HUES64 (cell line): ENCODE data around the gene SBNO2. TPM values are rescaled to one million over a fixed set of nuclear protein-coding genes. Genes with fewer than 3 reads are reported as not detected.
A peak's percentile ranks its signal among the peaks of the same experiment; 100 is the strongest.

Experiments
- H3K27ac ChIP-seq: 2 replicates; pipeline ENCODE4 v1.7.0; 2013; ENCODE audit warnings: low read depth, low read length, inconsistent platforms
- H3K27me3 ChIP-seq: 2 replicates; pipeline ENCODE4 v1.6.1; 2013; ENCODE audit warnings: mild to moderate bottlenecking, low read length; ENCODE audit not compliant: insufficient read depth
- H3K36me3 ChIP-seq: 2 replicates; pipeline ENCODE4 v1.6.1; 2013; ENCODE audit warnings: mild to moderate bottlenecking, low read length; ENCODE audit not compliant: insufficient read depth
- H3K4me1 ChIP-seq: 2 replicates; pipeline ENCODE4 v1.6.1; 2013; ENCODE audit warnings: mild to moderate bottlenecking, low read length, moderate library complexity; ENCODE audit not compliant: insufficient read depth
- H3K4me3 ChIP-seq: 2 replicates; pipeline ENCODE4 v1.5.1; 2013; ENCODE audit warnings: mild to moderate bottlenecking, low read length, moderate library complexity
- H3K9ac ChIP-seq: 2 replicates; pipeline ENCODE4 v1.6.1; 2013; ENCODE audit warnings: mild to moderate bottlenecking, low read depth, low read length
- H3K9me3 ChIP-seq: 2 replicates; pipeline ENCODE4 v1.6.1; 2013; ENCODE audit warnings: low read depth, low read length; ENCODE audit not compliant: insufficient read depth
- WGBS: fragments of 150-250, 120-280 bp; methylation state at CpG from one replicate; pipeline ENCODE4 v1.1.7; 2013; ENCODE audit warnings: missing lambda C conversion rate; 5-methylcytosine and 5-hydroxymethylcytosine counted together
- polyA plus RNA-seq, 2 experiments: library from polyadenylated mRNA; stranded (reverse); fragments of 50-300 nt; gene quantifications; one replicate each; pipeline ENCODE4 v1.2.3, GENCODE V29; 2013

Gene SBNO2, protein sequence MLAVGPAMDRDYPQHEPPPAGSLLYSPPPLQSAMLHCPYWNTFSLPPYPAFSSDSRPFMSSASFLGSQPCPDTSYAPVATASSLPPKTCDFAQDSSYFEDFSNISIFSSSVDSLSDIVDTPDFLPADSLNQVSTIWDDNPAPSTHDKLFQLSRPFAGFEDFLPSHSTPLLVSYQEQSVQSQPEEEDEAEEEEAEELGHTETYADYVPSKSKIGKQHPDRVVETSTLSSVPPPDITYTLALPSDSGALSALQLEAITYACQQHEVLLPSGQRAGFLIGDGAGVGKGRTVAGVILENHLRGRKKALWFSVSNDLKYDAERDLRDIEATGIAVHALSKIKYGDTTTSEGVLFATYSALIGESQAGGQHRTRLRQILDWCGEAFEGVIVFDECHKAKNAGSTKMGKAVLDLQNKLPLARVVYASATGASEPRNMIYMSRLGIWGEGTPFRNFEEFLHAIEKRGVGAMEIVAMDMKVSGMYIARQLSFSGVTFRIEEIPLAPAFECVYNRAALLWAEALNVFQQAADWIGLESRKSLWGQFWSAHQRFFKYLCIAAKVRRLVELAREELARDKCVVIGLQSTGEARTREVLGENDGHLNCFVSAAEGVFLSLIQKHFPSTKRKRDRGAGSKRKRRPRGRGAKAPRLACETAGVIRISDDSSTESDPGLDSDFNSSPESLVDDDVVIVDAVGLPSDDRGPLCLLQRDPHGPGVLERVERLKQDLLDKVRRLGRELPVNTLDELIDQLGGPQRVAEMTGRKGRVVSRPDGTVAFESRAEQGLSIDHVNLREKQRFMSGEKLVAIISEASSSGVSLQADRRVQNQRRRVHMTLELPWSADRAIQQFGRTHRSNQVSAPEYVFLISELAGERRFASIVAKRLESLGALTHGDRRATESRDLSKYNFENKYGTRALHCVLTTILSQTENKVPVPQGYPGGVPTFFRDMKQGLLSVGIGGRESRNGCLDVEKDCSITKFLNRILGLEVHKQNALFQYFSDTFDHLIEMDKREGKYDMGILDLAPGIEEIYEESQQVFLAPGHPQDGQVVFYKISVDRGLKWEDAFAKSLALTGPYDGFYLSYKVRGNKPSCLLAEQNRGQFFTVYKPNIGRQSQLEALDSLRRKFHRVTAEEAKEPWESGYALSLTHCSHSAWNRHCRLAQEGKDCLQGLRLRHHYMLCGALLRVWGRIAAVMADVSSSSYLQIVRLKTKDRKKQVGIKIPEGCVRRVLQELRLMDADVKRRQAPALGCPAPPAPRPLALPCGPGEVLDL (N-terminal part only)
- polyA plus RNA-seq (2013, experiment 1 of 2): 14.5 TPM
- 14.1 TPM for polyA plus RNA-seq (2013, experiment 2 of 2)

DNA sequence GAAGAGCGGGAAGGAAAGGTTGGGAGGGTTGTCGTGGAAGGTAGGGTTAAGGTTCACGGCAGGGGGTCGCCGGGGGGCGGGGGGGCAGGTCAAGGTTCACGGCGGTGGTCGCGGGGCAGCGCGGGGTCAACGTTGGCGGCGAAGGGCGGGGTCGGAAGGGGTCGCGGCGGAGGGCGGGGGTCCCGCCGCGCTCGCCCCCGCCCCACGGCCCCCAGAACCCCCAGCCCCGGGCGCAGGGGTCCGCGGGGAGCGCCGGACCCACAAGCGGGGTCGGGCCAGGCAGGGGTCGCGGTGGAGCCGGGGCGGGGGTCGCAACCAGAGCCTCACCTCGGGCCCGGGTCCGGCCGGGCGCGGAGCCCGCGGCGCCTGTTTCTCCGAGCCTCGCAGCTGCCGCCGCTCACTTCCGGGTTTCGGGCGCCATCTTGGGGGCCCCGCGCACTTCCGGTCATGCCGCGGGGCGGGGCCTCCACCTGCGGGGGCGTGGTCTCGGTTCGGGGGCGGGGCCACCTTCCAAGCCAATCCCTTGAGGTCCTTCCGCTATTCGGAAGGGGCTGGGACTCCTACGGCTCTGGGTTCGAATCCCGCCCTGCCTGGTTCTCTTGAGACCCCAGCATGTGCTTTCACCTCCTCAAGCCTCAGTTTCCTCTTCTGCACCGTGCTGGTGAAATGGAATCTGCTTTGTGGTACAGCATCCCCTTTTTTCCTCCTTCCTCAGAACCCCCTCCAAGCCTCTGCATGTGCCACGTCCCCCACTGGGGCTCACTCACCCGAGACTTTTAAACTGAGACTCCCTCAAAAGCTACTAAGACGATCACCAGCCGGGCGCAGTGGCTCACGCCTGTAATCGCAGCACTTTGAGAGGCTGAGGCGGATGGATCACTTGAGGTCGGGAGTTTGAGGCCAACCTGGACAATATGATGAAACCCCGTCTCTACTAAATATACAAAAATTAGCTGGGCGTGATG is at the start of gene SBNO2:
SBNO2 (minus strand) TSS at position 424 of the 965 bp plus-strand sequence. CDS start 19,992 bp downstream, outside the sequence.
- H3K9me3 ChIP-seq: no peaks in the 10 kb centered on the region
- H3K9ac ChIP-seq: peak within 1 kb of the TSS; percentile 81
- H3K4me1 ChIP-seq: peaks cover 16% of the 10 kb centered on the region; the same call in 1 of the 2 replicates
- no peaks in the 10 kb centered on the region for H3K27me3 ChIP-seq
- no peaks in the 10 kb centered on the region for H3K36me3 ChIP-seq
- H3K4me3 ChIP-seq: peak within 1 kb of the TSS; percentile 96
- H3K27ac ChIP-seq: peak within 1 kb of the TSS; percentile 91
- WGBS: 14% methylated on average over 83 of the region's 84 CpGs

DNA sequence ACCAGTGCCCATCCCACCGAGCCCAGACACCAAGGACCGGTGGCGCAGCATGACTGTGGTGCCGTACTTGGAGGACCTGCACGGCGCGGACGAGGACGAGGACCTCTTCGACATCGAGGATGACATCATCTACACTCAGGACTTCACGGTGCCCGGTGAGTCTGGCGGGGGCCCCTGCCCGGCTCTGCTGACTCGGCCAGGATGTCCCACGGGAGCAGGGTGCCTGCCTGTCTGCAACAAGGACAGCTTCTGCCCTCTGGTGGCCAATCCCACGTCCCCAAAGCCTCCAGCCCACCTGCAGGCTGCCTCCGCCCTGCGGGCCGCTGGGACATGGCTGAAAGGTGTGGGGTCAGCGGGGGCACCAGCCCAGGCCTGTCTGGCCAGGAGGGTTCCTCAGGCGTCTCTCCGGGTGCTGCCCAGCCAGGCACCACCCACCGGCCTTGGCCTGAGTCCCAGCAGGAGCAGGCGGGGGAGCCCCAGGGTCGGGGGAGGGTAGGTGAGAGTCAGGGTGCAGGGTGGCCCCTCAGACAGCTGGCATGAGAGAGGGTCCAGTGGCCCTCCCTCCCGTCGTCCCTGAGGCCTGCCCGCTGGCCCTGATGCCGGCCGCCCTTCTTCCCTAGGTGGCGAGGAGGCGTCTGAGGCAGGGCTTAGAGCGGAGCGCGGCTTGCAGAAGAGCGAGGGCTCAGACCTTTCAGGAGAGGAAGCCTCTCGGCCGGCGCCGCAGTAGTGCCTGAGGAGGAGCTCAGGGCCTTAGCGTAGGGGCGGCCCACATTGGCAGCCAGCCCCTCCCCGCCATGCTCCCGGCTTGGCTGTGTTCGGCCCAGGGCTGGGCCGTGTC is 49.2 kb upstream of the SBNO2 start:
- H3K36me3 ChIP-seq: peaks cover 43% of the 10 kb centered on the region
- H3K27ac ChIP-seq: 0 out of 2 replicates have a peak overlapping the region, but pooled peaks have one; percentile 25
- H3K9me3 ChIP-seq: no peaks in the 10 kb centered on the region
- H3K4me3 ChIP-seq: no peak overlapping the region
- H3K27me3 ChIP-seq: no peaks in the 10 kb centered on the region
- WGBS: 92% methylated on average over 48 of the region's 48 CpGs
- no peak overlapping the region for H3K9ac ChIP-seq
- H3K4me1 ChIP-seq: no peaks in the 10 kb centered on the region

DNA sequence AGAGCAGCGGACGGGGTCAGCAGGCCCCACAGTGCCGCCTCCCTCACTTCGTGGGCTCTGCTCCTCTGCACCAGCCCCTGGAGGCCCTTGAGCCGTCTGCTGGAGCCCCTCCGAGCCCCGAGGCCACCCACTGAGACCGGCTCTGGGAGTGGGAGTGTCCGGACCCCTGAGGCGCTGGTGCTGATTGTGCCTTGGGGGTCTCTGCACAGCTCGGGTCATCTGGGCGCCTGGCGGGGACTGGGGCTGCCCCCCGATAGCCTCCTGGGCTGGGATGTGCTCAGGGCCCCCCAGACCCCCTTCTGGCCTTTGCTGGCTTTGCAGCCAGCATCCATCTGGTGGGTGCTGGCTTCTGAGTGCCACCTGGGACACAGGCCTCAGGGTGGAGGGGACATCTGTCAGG is 48.3 kb upstream of the SBNO2 start:
- no peaks in the 10 kb centered on the region for H3K27me3 ChIP-seq
- no peaks in the 10 kb centered on the region for H3K9me3 ChIP-seq
- no peak overlapping the region for H3K27ac ChIP-seq
- H3K36me3 ChIP-seq: peaks cover 38% of the 10 kb centered on the region
- no peaks in the 10 kb centered on the region for H3K4me1 ChIP-seq
- 91% methylated on average over 14 of the region's 14 CpGs for WGBS
- H3K4me3 ChIP-seq: no peak overlapping the region
- no peak overlapping the region for H3K9ac ChIP-seq

DNA sequence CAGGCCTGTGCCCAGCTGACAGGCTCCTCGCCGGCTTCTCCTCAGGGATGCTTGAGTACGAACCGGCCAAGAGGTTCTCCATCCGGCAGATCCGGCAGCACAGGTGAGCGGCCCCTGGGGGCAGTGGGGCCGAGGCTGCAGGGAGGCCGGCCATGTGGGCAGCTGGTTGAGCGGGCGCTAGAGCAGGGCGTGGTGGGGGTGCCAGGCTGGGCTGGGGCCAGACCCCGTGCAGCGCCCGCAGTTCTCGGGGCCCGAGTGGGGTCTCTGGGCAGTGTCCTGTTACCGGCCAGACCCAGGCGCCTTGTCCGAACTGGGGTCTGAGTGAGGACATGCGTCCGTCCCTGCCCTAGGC is 47.8 kb upstream of the SBNO2 start:
- Histone ChIP-seq H3K27ac (no peak overlapping the region), H3K36me3 (peaks cover 34% of the 10 kb centered on the region), H3K27me3 (no peaks in the 10 kb centered on the region), H3K4me1 (no peaks in the 10 kb centered on the region), H3K9ac (no peak overlapping the region), H3K4me3 (no peak overlapping the region), H3K9me3 (no peaks in the 10 kb centered on the region)
- WGBS: 95% methylated on average over 22 of the region's 22 CpGs

DNA sequence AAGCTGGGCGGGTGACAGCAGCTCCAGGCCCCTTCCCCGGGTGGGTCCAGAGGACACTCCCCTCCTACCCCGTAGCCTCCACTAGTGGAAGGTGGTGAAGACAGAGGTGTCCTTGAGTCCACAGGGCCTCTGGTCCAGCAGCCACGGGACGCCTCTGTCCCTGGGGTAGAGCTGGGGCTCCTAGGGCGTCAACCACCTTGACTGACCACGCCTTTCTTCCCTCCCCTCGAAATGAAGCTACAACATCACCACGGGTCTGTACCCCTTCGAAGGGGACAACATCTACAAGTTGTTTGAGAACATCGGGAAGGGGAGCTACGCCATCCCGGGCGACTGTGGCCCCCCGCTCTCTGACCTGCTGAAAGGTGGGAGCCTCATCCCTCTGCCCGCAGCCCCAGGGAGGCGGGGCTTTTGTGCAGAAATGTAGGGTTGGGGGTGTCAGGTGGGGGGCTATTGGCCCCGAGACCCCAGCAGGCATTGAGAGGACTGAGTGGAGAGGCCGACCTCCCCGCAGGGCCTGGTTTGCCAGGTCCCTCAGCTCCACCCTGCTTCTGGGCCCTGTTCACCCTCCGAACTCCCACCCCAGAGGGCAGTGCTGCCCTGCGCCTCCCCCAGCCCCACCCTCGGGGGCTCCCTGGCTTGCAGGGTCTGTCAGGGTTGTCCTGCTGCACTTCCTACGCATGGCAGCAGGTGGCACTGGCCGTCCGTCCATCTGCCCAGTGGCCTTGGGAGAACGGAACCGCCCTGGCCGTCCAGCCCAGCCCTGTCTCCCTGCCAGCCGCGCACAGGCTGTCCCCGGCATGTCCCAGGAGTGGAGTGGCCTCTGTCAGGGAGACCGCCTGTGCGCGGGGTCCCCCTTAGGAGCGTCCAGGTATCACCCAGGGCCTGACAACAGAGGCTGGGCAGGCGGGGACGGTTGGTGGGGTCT is 47.2 kb upstream of the SBNO2 start:
- Histone ChIP-seq H3K4me3 (no peak overlapping the region), H3K9me3 (no peaks in the 10 kb centered on the region), H3K27me3 (no peaks in the 10 kb centered on the region), H3K36me3 (peaks cover 32% of the 10 kb centered on the region), H3K9ac (no peak overlapping the region), H3K27ac (no peak overlapping the region), H3K4me1 (no peaks in the 10 kb centered on the region)
- 89% methylated on average over 38 of the region's 38 CpGs for WGBS

DNA sequence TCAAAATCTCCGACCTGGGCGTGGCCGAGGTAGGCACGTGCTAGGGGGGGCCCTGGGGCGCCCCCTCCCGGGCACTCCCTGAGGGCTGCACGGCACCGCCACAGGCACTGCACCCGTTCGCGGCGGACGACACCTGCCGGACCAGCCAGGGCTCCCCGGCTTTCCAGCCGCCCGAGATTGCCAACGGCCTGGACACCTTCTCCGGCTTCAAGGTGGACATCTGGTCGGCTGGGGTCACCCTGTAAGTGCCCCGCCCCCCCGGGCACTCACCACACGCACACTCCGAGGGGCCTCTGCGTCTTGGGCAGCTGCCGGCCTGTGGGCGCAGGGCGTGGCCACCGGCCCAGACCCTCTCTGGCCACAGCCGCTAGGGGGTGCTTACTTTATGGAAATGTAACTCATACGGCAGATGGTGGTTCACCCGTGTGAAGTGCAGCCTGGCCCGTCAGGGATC is 46.4 kb upstream of the SBNO2 start:
- no peaks in the 10 kb centered on the region for H3K27me3 ChIP-seq
- peaks cover 32% of the 10 kb centered on the region for H3K36me3 ChIP-seq
- H3K4me3 ChIP-seq: no peak overlapping the region
- no peak overlapping the region for H3K9ac ChIP-seq
- H3K27ac ChIP-seq: no peak overlapping the region
- no peaks in the 10 kb centered on the region for H3K4me1 ChIP-seq
- WGBS: 93% methylated on average over 33 of the region's 33 CpGs
- H3K9me3 ChIP-seq: no peaks in the 10 kb centered on the region

DNA sequence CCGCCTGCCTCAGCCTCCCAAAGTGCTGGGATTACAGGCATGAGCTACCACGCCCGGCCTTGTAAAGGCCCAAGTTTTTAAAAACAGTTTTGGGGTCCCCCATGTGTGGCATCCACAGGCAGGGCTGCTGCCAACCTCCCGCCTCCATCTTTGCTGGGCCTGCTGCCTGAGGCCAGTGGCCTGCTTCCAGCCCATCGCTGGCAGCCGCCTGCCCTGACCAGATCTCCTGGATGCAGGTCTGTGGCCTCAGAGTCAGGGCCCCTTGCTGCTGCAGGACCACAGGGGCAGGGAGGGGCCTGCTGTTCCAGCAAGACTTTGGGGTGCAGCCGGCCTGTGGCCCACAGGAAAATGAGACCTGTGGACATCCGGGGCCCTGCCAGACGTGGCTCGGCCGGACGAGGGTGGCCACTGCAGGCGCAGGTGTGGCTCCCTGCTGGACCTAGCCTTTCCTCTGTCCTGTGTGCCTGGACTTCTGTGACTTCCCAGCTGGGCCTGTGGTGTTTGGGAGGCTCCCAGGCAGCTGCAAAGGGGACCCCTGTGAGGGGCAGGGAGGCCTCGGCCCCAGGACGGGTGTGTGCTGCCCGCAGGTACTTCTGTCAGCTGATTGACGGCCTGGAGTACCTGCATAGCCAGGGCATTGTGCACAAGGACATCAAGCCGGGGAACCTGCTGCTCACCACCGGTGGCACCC is 45.9 kb upstream of the SBNO2 start:
- Histone ChIP-seq H3K4me1 (no peaks in the 10 kb centered on the region), H3K9ac (no peak overlapping the region), H3K36me3 (peaks cover 32% of the 10 kb centered on the region), H3K27ac (no peak overlapping the region), H3K27me3 (no peaks in the 10 kb centered on the region), H3K4me3 (no peak overlapping the region), H3K9me3 (no peaks in the 10 kb centered on the region)
- WGBS: 96% methylated on average over 19 of the region's 19 CpGs

DNA sequence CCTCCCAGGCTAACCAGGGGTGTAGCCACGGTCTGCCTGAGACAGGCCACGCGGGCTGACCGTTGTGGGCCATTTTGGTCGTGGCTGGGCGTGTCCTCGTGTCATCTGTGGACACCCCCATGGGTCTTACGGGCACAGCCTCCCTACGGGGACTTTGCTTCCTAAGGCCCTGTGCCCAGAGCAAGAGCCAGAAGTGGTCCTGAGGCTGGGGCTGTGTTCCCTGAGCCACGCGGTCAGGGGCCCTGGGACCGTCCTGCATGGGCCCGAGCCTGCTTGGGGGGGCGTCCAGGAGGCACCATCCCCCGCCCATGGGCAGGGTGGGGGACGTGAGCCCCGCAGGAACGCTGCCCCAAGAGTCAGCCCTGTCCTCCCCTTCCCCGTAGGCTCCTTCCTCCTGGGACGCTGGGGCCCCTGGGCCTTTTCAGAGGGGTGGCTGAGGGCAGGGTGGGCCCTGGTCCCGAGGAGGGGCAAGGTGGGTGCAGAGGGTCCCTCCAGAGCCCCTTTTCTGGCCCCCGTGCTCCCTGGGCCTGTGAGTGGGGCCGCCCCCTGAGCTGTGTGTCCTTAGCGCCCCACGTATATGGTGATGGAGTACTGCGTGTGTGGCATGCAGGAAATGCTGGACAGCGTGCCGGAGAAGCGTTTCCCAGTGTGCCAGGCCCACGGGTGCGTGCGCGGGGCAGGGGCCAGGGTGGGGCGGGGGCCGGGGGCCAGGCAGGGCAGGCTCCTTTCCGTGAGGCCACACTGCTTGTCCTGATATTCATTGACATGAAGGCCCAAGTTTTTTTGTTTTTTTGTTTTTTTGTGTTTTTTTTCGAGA is 44.9 kb upstream of the SBNO2 start:
- Histone ChIP-seq H3K4me3 (no peak overlapping the region), H3K36me3 (peaks cover 30% of the 10 kb centered on the region), H3K27ac (no peak overlapping the region), H3K9me3 (no peaks in the 10 kb centered on the region), H3K9ac (no peak overlapping the region), H3K27me3 (no peaks in the 10 kb centered on the region), H3K4me1 (no peaks in the 10 kb centered on the region)
- whole genome bisulfite sequencing: 93% methylated on average over 37 of the region's 37 CpGs
